Posterior vena cava (tissue), 2 donors: ENCODE data around the gene SP110. TPM values are rescaled to one million over a fixed set of nuclear protein-coding genes. Genes with fewer than 3 reads are reported as not detected.
"Not testable (repeated sequence)": the region's sequence is repeated elsewhere in the genome, so short reads cannot be mapped to it uniquely, and the experiment has no call there.

Experiments used
- DNase-seq: peaks from one replicate; pipeline ENCODE4 v3.0.0-alpha.2; 2020; ENCODE audit warnings: low spot score
- intact Hi-C, 2 donors: fragments of 100-400 bp; cut with DNase I; formaldehyde crosslinking; loops; one replicate each; pipeline versions ENCODE4 v1.14.1 to v1.14.2; 2022 to 2023
- total RNA-seq, 2 donors: library from RNA; stranded (reverse); fragmentation: NEBNext Ultra II Directional; extraction: Animal tissue kit (Norgen Biotek cat#: 25700); gene quantifications; one replicate each; pipeline ENCODE4 v1.2.1, GENCODE V29; 2021
- donor health status: DM: yes; HTN: yes; CAD: no.
- donor health status: DM: yes; HTN: yes; CAD: no.

Gene SP110
- total RNA-seq, 2 donors from 2014 or later, result 20.5 to 21.3 TPM

DNA sequence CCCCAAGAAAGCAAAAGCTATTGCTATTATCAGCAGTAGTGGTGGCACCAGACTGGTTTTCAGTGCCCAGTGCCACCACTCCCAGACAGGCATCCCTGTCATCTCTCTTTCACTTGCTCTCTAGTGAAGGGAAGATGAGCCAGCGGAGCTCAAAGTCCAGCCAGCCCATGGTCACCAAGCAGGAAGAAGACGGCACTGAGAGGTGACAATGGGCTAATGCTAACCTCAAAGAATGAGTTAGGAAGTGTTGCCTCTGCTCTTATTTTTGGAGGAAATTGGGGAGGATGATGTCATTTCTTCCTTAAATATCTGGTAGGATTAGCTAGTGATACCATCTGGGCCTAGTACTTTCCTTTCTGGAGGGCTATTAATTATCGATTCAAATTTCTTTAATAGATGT lies 7.4 kb upstream of the SP110 start:
- DNase-seq, result no peak
- intact Hi-C loops, result no loop called here

DNA sequence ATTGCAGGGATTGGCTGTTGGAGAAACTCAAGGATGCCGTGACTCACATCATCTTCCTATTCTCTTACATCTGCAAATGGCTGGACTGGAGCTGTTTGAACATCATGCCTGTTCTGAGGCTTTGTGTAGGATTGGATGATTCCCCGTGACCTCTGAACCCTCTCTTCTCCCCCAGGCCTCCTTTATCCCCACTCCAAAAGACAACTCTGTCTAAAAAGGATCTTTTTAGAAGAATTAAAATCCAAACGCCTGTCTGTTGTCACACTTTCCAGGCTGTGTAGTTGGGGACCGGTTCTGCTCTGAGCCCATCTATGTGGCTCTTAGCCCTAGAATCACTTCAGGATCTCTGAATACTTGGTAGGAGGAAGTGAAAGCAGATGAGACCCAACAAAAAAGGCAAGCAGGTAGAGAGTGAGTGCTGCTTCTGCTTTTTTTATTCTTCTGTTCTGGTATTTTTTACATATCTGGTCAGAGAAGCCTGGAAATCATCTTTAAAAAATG lies 6.3 kb upstream of the SP110 start:
- DNase-seq, result no peak
- intact Hi-C loops, result no loop called here

DNA sequence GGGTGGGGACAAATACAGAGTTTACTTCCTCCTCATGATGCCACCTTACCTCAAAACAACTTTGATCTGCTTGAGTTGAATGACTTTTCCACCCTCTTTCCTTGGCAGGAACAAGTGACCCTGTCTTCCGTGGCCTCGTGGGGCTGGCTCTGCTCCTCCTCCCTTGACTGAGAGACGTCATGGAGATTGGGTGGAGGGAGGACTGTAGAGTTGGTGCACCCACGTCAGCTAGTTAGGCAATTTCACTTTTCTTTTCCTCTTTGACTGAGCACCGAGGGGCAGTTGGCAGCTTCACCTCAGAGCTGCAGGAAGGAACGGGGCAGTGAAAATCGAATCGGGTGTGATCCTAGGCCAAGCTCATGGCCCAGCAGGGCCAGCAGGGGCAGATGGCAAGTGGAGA lies 5.7 kb upstream of the SP110 start, which contains the start of gene SP140:
Gene SP140 (plus strand): TSS at position 251 of the 400 bp plus-strand sequence. CDS start 109 bp downstream, at position 360.
- intact Hi-C loops, result no loop called here
- no peak for DNase-seq

DNA sequence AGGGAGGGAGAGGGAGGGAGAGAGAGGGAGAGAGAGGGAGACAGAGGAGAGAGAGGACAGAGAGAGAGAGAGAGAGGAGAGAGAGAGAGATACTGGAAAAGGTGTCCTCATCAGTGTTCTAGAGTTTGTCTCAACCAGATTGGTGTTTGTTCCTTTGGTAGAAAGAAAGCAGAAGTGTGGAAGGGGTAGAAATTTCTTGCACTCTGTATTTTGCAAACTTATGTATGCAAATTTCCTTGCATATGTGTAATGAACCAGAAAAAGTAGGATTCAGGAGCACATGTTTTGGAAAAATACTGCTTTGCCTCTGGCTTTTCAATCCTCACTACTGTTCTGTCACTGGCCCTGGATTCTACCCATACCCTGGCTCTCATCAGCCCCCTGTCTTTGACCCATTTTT lies 4.7 kb upstream of the SP110 start:
- no peak for DNase-seq
- intact Hi-C loops, result no loop called here

DNA sequence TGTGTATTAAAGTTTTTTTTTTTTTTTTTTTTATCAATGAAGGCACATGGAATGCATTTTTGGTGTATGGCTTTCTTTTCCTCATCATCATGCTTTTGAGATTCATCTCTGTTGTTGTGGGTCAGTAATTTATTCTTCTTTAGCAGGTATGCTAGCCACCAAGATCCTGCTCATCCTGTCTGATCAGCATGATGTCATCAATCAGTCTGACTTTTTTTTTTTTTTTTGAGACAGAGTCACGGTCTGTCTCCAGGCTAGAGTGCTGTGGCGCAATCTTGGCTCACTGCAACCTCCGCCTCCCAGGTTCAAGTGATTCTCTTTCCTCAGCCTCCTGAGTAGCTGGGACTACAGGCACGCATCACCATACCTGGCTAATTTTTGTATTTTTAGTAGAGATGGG lies 3.0 kb upstream of the SP110 start:
- intact Hi-C loops, DNase-seq: not testable (repeated sequence)

DNA sequence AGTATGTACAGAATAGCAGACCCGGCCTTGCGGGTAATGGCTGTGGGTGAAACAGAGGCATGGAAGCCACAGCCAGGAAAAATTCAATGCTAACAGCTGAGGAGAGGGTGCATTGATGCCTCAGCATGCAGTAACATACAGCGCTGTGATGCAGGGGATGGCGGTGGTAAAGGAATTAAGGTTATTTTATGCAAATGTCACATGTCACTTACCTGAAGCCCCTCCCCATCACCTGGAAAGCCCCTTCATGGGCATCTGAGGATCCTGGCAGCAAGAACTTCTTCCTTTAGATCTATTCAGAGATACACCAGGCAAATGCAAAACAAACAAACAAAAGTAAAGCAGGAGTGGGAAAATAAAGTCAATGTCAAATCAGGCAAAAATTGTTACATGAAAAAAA lies 1.7 kb upstream of the SP110 start:
- intact Hi-C loops, result no loop called here

DNA sequence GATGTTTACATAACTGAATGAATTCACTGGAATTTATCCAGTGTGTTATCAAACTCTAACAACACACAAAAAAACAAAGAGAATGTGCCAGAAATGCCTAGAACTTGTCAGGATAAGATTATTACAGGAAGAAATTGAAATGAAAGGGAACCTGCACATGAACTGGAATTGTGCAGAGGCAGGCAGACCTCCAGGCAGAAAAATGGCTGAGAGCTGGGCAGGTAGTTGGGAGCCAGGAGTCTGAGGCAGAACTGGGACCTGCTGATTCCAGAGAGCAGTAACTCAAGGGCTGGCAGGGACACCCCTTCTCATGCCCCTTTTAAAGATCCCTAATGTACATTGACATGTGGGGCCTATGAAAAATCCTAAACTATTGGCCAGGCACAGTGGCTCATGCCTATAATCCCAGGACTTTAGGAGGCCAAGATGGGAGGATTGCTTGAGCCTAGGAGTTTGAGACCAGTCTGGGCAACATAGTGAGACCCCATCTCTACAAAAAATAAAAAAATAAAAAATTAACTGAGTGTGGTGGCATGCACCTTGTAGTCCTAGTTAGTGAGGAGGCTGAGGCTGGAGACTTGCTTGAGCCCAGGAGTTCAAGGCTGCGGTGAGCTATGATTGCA lies 674 bp upstream of the SP110 start:
- no peak for DNase-seq
- intact Hi-C loops, result no loop called here

More for the DNA sequence above, 1.7 kb upstream of the SP110 start:
- no peak for DNase-seq

DNA sequence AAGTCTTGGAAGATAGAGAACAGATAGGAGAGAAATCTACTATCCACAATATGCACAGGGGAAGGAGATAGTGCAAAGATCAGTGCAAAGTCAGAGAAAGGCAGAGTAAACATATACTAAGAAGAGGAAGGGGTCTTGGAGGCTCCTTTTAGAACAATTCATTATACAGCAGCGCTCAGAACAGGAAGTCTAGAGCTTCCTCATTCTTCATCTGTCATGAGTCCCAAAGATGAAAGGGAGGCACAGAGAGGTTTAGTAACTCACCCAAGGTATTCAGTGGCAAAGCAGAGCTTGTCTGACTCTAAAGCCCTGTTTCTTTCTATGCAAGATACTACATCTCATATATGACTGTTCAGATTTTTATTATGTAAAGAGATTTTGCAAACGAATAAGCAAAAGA lies 1.4 kb downstream of the SP110 start:
- no peak for DNase-seq
- intact Hi-C loops, result no loop called here

DNA sequence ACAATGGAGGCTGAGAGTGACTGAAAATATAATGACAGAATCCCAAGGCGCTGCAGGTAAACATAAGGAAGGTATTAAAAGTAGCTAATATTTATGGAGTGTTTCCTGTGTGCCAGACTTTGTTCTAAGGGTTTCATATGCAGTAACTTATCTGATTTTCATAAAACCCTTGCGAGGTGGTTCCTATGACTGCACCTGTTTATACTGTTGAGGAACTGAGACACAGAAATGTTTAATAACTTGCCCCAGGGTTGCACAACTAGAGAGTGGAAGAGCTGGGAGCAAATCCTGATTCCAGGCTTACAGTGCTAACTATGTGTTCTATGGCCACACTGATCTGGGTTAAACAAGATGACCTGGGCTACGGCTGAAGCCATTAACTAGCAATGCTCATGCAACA lies 2.4 kb downstream of the SP110 start:
- no peak for DNase-seq
- intact Hi-C loops, result no loop called here

DNA sequence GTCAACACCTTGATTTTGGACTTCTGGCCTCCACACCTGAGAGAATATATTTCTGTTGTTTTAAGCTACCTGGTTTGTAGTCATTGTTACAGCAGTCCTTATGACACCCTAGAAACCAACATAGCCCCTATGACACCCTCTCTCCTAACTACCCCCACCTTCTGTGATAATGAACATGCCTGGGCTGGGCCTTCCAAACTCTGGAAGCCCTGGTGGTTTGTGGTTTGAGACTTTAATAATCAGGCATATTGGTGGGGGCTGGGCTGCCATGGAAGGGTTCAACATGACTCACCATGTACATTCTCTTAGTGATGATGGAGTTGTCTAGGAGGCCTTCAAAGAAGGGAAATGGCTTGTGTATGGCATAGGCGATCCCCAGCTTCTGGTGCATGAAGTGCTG lies 3.3 kb downstream of the SP110 start:
- no peak for DNase-seq
- intact Hi-C loops, result no loop called here

DNA sequence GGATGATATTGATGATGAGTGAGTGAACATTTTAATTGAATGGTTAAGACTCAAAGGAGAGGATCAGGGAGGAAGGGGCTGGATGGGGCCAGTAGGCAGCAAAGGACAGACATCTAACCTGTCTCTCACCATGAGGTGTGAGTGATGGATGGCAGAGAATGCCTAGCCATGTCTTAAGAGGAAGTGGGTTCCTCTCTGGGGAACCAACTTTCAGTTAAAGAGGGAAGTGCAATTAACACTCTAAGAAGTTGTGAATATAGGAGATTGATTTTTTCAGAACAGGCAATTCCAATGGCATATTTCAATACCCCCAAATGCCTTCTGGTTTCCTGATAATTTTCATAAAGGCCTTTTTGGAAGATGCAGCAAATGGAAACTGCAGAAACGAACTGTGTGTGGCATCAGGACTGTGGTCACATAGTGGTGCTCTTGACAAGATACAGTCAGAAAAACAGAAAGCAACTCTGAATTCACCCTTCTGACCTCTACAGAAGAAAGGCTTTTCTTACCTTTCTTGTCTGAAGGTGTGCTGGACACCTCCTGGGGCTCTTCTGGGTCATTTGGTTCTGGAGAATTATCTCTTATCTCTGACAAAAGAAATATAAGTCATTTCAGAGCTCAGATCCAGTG lies 10.2 kb downstream of the SP110 start:
- intact Hi-C loops, result no loop called here
- DNase-seq, result no peak

DNA sequence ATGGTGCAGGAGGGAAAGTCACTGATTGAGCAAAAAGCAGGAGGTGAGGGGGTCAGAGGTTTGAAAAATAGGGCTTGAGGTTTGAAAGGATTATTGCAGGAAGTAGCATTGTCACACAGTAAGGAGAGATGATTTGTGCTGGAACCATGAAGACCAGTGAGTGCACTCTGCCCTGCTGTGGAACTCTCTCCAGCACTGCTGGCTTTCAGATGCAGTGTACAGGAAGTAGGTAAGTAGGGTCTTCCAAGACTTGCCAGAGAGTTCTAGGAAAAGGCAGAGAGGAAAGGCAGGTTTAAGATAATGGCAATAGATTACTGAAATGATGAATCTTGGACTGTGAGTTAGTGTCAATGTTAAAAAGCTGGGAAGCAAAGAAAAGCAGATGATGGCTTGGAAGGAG lies 11.2 kb downstream of the SP110 start:
- intact Hi-C loops, result no loop called here
- no peak for DNase-seq

DNA sequence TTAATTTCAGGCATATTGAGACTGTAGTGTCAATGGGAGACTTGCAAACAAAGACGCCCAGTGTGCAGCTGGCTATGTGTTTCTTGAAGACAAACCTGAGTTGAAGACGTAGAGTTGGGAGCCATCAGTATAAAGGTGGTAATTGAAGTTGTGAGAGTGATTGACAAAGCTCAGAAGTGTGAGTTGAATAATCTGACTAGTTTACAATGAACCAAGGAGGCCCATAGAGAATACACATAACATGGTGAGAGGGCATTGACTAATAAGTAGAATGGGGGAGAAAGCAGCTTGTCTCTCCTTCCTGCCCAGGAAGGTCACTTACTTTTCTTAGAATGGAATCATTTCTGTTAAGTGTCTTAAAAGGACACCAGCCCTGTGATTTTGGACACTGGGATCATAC lies 14.1 kb downstream of the SP110 start:
- DNase-seq, result no peak
- intact Hi-C loops, result no loop called here

DNA sequence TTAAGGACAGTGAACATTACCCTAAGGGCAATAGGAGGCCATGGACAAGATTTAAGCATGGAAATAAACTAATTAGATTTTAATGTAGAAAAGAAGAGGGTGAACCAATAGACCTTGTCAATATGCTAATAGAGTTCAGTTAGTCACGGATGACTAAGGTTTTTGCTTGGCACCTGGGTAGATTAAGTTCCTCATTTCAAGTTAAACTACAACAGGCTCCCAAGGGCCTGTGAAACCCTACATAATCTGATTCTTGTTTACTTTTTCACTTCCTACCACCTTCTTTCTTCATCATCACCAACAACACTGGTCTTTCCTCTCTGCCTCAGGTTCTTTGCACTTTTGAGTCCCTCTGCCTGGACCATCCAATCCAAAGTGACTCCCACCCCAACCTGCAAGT lies 14.8 kb downstream of the SP110 start:
- intact Hi-C loops, result no loop called here
- DNase-seq, result no peak

DNA sequence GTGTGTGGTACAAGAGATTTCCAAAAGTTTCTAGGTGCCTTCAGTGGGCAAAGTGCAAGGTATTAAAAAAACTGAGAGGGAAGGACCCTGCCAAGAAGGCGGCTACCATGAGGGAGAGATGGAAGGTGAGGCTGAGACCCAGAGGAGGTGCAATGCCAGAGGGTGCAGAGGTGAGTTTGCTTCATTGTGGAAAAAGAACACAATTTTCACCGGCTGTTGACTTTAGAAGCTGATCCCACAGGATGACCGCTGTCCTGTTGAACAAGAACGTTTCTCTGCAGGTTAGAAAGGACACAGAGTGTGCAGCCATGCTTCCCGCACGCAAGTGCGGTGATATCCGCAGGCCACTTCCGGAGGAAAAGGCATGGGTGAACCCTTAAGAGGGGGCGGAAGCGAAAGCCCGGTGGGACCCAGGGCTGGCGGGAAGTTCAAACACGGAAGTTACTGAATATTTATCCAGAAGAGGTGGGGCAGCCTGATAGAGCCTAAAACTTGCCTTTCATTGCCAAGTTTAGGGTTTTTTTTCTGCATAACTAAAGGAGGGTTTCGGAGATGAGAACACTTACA lies 16.6 kb downstream of the SP110 start:
- no peak for DNase-seq
- intact Hi-C loops, result no loop called here

DNA sequence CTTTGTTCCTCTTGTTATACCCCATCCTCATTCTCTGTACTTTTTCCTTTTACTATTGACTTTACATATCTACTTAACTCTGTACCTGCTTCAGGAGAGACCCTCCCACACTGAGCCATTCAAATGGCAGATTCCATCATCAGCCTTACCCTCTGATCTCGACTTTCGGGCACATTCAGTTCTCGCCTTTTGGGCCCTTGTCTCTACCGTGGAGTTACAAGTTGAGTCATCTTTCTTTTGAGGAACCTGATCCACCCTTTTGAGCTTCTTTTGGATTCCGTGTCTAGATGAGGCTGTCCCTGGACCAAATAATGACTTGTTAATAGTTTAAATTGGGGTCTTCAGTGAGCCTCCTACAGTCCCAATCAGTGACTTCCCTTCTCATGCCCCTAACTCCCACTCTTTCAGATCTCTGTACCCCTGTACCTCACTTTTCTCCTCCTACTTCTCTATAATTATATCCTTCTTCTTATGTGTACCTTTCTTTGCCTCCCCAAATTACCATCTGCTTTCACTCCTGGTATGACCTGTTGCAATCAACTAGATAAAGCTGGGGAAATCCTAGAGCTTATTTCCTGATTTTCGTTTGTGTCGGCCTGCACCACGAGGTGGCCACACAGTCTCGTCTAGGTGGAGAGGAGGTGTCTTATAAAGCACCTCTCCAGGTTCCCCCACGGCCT lies 17.2 kb downstream of the SP110 start:
- DNase-seq, result no peak
- intact Hi-C loops, result no loop called here

DNA sequence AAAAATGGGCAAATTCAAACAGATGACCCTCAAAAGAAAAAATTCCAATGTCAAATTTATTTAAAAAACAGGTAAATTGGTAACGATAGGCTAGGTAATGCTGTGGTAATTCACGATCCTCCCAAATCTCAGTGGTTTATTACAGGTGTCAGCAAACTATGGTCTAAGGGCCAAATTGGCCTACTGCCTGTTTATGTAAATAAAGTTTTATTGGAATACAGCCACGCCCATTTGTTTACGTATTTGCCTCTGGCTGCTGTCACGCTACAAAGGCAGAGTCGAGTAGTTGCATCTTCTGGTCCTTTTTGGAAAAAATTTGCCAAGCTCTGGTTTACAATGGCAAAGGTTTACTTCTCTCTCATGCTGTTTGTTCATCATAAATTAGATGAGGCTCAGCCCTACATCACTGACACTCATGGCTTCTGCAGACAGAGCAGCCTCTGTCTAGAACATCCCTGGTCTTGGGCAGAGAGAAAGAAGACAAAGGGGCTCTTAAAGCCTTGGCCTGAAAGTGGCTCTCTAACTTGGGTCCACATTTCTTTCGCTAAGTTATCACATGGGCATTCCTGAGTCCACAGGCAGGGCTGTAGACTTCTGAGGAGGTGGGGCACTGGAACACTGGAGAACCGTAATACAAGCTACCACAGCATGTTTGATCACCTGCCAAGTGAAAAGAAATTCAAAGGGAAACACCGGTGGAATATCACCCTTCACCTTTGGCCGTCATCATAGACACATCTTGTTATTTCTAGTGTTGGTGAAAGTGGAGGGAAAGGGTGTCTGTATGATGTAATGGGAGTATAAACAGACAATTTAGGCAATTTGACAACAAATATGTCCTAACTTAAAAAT lies 34.8 kb downstream of the SP110 start:
- no peak for DNase-seq
- intact Hi-C loops, result loop anchor here in 1 of 2 donors (10.0 kb wide), 1 partner anchor 430 kb away; no protein-coding TSS in a partner anchor

DNA sequence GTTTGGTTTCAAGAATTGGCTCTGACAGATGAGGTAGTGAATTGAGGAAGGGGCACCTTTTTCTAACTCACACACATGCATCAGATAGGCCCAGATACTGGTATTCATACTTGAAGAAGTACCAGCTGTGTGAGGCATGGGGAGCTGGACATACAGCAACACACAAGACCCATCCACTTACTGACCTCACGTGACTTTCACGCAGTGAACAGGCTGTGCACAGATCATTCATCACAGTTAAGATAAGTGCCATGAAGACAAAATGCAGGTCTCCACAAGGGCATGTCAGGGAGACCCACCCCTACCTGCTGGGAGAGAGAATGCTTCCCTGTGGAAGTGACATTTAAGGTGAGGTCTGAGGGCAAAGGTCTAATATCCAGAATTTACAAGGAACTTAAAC lies 38.6 kb downstream of the SP110 start:
- DNase-seq, result no peak
- intact Hi-C loops, result loop anchor here in 1 of 2 donors (10.0 kb wide), 1 partner anchor 434 kb away; no protein-coding TSS in a partner anchor

DNA sequence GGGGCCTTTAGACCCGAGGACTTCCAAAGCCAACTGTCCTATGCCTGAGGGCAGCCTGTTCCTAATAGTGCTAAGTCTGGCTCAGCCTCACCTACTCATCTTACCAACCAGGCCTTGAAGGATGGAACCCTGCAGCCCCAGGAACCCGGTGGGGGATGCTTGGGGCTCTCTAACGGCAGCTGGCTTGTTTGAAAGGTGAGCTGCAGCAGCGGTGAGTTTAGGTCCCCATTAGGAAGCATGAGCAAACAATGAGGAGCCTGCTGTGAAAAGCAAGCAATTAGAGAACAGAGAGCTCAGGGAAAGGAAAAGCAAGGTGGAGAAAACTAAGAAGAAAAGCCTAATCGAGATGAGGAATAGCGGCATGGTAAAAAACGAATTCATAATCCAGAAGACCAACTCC lies 39.9 kb downstream of the SP110 start:
- intact Hi-C loops, result loop anchor here in 1 of 2 donors (10.0 kb wide), 1 partner anchor 435 kb away; no protein-coding TSS in a partner anchor
- no peak for DNase-seq
